ENCODE results near the gene TIGD6. TPM values are rescaled to one million over a fixed set of nuclear protein-coding genes. Genes with fewer than 3 reads are reported as not detected.

TIGD6 gene
- 5.0 to 6.1 TPM (median 5.3 TPM) in 5 replicates for total RNA-seq (2022; extraction: Qiagen RNA extraction)

DNA sequence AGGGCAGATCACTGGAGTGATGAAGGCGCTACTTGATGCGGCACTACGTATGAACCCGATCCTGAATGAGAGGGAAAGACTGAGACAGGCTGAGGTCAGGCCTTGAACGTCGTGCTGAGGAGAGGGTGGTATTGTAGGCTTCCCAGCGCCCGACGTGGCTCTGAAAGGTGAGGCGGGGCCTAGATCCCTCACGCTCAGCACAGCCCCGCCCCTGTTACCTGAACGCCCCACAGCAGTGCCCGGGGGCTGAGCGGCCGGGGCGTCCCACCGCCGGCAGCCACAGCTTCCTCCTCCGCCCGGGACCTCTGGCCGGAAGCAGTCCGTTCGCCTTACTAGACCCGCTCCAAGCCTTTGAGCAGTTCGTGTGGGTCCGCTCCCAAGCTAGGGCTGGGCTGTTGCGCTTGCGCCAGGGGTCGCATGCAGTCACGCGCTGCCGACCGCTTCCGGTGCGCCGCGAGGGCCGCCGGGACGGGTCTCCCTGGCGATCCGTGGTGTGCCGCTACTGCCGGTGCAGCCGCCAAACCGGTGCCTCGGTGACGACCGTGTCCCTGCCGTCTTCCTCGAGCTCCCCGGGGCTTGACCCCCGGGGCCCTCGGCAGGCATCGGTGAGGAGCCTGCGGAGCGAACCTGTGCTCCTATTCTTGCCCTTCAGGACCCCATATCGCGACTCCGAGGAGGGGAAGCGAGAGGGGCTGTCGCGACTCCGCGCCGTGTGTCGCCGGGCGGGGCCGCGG is at the start of gene TIGD6, which contains the start of gene HMGXB3:
Gene TIGD6, minus strand, starts transcription at position 399 of the 734 bp plus-strand sequence. CDS start 4,306 bp downstream, outside the sequence.
Gene HMGXB3, plus strand, starts transcription at position 484 of the 734 bp plus-strand sequence. CDS start 4,114 bp downstream, outside the sequence.

DNA sequence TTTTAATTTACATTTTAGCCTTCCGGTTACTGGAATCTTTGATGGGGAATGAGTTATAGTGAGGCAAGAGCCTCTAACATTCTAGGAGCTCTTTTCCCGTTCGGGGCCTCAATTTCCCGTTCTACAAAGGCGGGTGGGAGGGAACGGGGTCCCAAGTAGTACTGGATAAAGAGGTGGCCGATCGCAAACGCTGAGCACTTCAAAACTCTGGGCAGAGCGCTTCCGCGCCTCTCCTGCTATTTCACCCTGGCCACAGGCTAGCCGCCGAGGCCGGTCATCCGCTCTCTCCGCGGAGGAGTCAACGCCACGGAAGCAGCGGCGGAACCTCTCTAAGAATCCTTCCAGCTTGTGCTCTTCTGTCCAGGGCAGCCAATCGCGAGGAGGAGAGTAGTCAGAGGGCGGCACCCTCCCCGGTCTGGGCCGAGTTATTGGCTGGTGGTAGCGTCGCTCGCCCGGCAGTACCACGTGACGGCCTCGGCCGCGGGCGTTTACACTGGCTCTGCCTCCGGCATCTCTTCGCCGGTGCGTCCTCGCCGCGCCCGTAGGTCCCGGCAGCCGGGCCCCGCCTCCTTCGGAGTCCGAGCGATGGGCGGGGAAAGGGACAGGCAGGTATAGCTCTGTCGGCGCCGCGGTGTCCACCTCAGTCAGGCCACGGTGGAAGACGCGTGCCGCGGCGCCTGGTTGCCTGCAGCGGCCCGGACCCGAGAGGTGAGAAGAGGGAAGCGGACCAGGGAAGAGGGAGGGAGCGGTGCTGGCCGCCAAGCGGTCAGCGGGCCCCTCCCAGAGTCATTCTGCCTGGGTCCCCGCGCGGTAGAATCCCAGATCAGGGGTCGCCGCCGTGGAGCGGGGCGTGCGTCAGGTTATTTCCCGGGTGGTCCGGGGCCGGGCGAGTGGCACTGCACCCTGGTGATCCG is 39.9 kb downstream of the TIGD6 start, which contains the start of gene SLC26A2:
Gene SLC26A2, plus strand, starts transcription at position 487 of the 914 bp plus-strand sequence. CDS start 16,895 bp downstream, outside the sequence.

GRCh38 chr5:149944666-149945065 is 55.8 kb downstream of the TIGD6 start, which contains the start of gene PDE6A:
Gene PDE6A, minus strand, starts transcription at chr5:149944793. Its CDS starts 120 bp downstream, at chr5:149944673.

Other genes starting within 250 kb of the TIGD6 start
- 0.22 to 0.37 TPM (median 0.29 TPM) in 5 replicates for gene PDE6A, start 55.9 kb downstream of the TIGD6 start, total RNA-seq (2022; extraction: Qiagen RNA extraction)
- gene SLC26A2, start 39.9 kb downstream of the TIGD6 start, total RNA-seq (2022; extraction: Qiagen RNA extraction), result 46.0 to 63.2 TPM (median 59.8 TPM) in 5 replicates
- gene HMGXB3, start 85 bp upstream of the TIGD6 start, total RNA-seq (2022; extraction: Qiagen RNA extraction), result 30.6 to 34.7 TPM (median 32.9 TPM) in 5 replicates
- gene CSF1R, start 85.9 kb upstream of the TIGD6 start, total RNA-seq (2022; extraction: Qiagen RNA extraction), result 0.15 to 0.31 TPM (median 0.20 TPM) in 5 replicates
- gene PDGFRB, start 155.2 kb upstream of the TIGD6 start, total RNA-seq (2022; extraction: Qiagen RNA extraction), result 0.11 to 0.80 TPM (median 0.22 TPM) in 5 replicates
- gene CDX1, start 166.1 kb upstream of the TIGD6 start, total RNA-seq (2022; extraction: Qiagen RNA extraction), result 0.06 to 0.07 TPM in 2 of 5 replicates, not detected in the others
- 0.02 to 0.03 TPM in 2 of 5 replicates, not detected in the others for gene SLC6A7, start 189.4 kb upstream of the TIGD6 start, total RNA-seq (2022; extraction: Qiagen RNA extraction)

Data from A549 treated with AZD2906 at 1 μM for 4 hours (cell line).